ENCODE data around the gene RBM20. TPM values are rescaled to one million over a fixed set of nuclear protein-coding genes. Genes with fewer than 3 reads are reported as not detected.

Gene RBM20
- polyA plus RNA-seq, 2 of the 4 experiments (the other 2 are of a cell fraction): 1.5 to 1.8 TPM

- ATAC-seq (no peak), FAIRE-seq (no peak), DNase-seq (ENCODE audit: low read depth in 1 of 2, low spot score in 1 of 2) (no peak)
- Histone ChIP-seq H3K4me1 (peaks cover 13% of the 10 kb centered on the region), H3K4me2 (no peak overlapping the region), H3K9me3 (no peaks in the 10 kb centered on the region), H3K27ac (no peak overlapping the region), H3K4me3 (no peak overlapping the region)
- CTCF ChIA-PET: interaction anchor here (0.8 kb wide), 1 partner anchor 19 kb away, joined by 3 read pairs; no protein-coding TSS in a partner anchor
- POLR2A ChIA-PET: no interaction called here
- WGBS (ENCODE audit: missing lambda C conversion rate): 75% methylated on average over 3 of the region's 3 CpGs
- TF ChIP-seq CBX2 (IDR thresholded peaks at IDR 0.05; ENCODE audit: borderline replicate concordance, low read depth): no peak
- no peak for TF ChIP-seq ZNF302 (CRISPR knock-in tag; IDR thresholded peaks at IDR 0.05)
- TF ChIP-seq RCOR1 (IDR thresholded peaks at IDR 0.05; ENCODE audit: low read depth, low read length): no peak
- no peak for TF ChIP-seq POLR2AphosphoS2 (conservative IDR thresholded peaks at IDR 0.05; ENCODE audit: low read length)
These were observed 135.4 kb downstream of the RBM20 start for GRCh38 chr10:110779489-110779888.

- H3K4me1 ChIP-seq: peaks cover under 1% of the 10 kb centered on the region; the same call in 2 of the 3 replicates
- WGBS (ENCODE audit: missing lambda C conversion rate): 85% methylated on average over 7 of the region's 8 CpGs
- no peaks in the 10 kb centered on the region for H3K9me3 ChIP-seq
- ChIA-PET POLR2A (no interaction called here), CTCF (interaction anchor here (1.2 to 1.3 kb wide), 2 partner anchors 23 to 113 kb away, joined by 3 read pairs; no protein-coding TSS in a partner anchor)
- FAIRE-seq: no peak
- no peak overlapping the region for H3K4me2 ChIP-seq
- DNase-seq (ENCODE audit: low read depth in 1 of 2, low spot score in 1 of 2): no peak
- TF ChIP-seq BCL3 (IDR thresholded peaks at IDR 0.05): no peak
- TF ChIP-seq ZC3H11A (IDR thresholded peaks at IDR 0.05): no peak
- no peak for TF ChIP-seq POLR2A (IDR thresholded peaks at IDR 0.05; ENCODE audit: low read length)
- TF ChIP-seq HOXB5 (CRISPR knock-in tag; IDR thresholded peaks at IDR 0.05): no peak
- TF ChIP-seq RNF2 (IDR thresholded peaks at IDR 0.05; ENCODE audit: borderline replicate concordance, low read depth): no peak
- no peak for TF ChIP-seq BHLHE40 (IDR thresholded peaks at IDR 0.05; ENCODE audit: low read depth, low read length)
- TF ChIP-seq JUN (IDR thresholded peaks at IDR 0.05): no peak
- TF ChIP-seq MYC (IDR thresholded peaks at IDR 0.05; ENCODE audit: borderline replicate concordance, low read length): no peak
- TF ChIP-seq ZFP36 (IDR thresholded peaks at IDR 0.05; ENCODE audit: borderline replicate concordance, partially characterized antibody): no peak
- no peak for TF ChIP-seq KDM1A (IDR thresholded peaks at IDR 0.05; ENCODE audit: low read depth)
- TF ChIP-seq TFCP2L1 (CRISPR knock-in tag; IDR thresholded peaks at IDR 0.05): no peak
- no peak for TF ChIP-seq PHF8 (IDR thresholded peaks at IDR 0.05; ENCODE audit: borderline replicate concordance, low read depth)
- TF ChIP-seq MAZ (IDR thresholded peaks at IDR 0.05; ENCODE audit: borderline replicate concordance, low read depth, low read length): no peak
- TF ChIP-seq PBX3 (IDR thresholded peaks at IDR 0.05): no peak
- TF ChIP-seq SREBF2 (IDR thresholded peaks at IDR 0.05): no peak
- no peak for TF ChIP-seq NFE2L2 (conservative IDR thresholded peaks at IDR 0.05; ENCODE audit: low read length)
- TF ChIP-seq NR3C1 (IDR thresholded peaks at IDR 0.05): no peak
- ATAC-seq: no peak
- no peak overlapping the region for H3K4me3 ChIP-seq
- no peak overlapping the region for H3K27ac ChIP-seq
These were observed 136.6 kb downstream of the RBM20 start for GRCh38 chr10:110780704-110781103.

- ChIA-PET CTCF (interaction anchor here (1.1 to 1.3 kb wide), 3 partner anchors 12 to 113 kb away, joined by 3 read pairs; no protein-coding TSS in a partner anchor), POLR2A (no interaction called here)
- H3K4me3 ChIP-seq: no peak overlapping the region
- 89% methylated on average over 7 of the region's 7 CpGs for WGBS (ENCODE audit: missing lambda C conversion rate)
- no peak overlapping the region for H3K4me2 ChIP-seq
- no peaks in the 10 kb centered on the region for H3K9me3 ChIP-seq
- no peak for ATAC-seq
- no peak for DNase-seq (ENCODE audit: low read depth in 1 of 2, low spot score in 1 of 2)
- TF ChIP-seq KDM1A (IDR thresholded peaks at IDR 0.05; ENCODE audit: low read depth): no peak
- no peak for TF ChIP-seq HOXA7 (CRISPR knock-in tag; IDR thresholded peaks at IDR 0.05)
- TF ChIP-seq RNF2 (IDR thresholded peaks at IDR 0.05; ENCODE audit: borderline replicate concordance, low read depth): no peak
- TF ChIP-seq GATA3 (IDR thresholded peaks at IDR 0.05; ENCODE audit: borderline replicate concordance): no peak
- TF ChIP-seq USF2 (IDR thresholded peaks at IDR 0.05): no peak
- no peak for TF ChIP-seq HOXB13 (CRISPR knock-in tag; IDR thresholded peaks at IDR 0.05; ENCODE audit: low read depth)
- TF ChIP-seq PBX3 (IDR thresholded peaks at IDR 0.05): no peak
- TF ChIP-seq HOXB5 (CRISPR knock-in tag; IDR thresholded peaks at IDR 0.05): no peak
- no peak for TF ChIP-seq JUN (IDR thresholded peaks at IDR 0.05)
- TF ChIP-seq FOSL2 (IDR thresholded peaks at IDR 0.05): no peak
- TF ChIP-seq FOSL2 (CRISPR knock-in tag; IDR thresholded peaks at IDR 0.05): no peak
- no peak for TF ChIP-seq ESRRA (IDR thresholded peaks at IDR 0.05; ENCODE audit: borderline replicate concordance, low read length)
- TF ChIP-seq RAD21 (conservative IDR thresholded peaks at IDR 0.05 in 1 of 2, IDR thresholded peaks at IDR 0.05 in 1 of 2): no peak
- TF ChIP-seq POLR2AphosphoS2 (conservative IDR thresholded peaks at IDR 0.05; ENCODE audit: low read length): no peak
- no peak for TF ChIP-seq CHD2 (IDR thresholded peaks at IDR 0.05; ENCODE audit: low read length, partially characterized antibody)
- no peaks in the 10 kb centered on the region for H3K4me1 ChIP-seq
- H3K27ac ChIP-seq: no peak overlapping the region
- no peak for FAIRE-seq
These were observed 137.0 kb downstream of the RBM20 start for GRCh38 chr10:110781139-110781538.

Measured in A549 (cell line).